Tibial artery (tissue), 4 donors: ENCODE measurements around the gene JCAD.
"Not testable (repeated sequence)": the region's sequence is repeated elsewhere in the genome, so short reads cannot be mapped to it uniquely, and the experiment has no call there.

Experiments used
- DNase-seq, 2 donors: peaks; one replicate each; pipeline ENCODE4 v3.0.0-alpha.2; 2019
- H3K27ac ChIP-seq, 2 donors: fragments of 200-600 bp; sonication (generic) in 1 of 2; 1 replicate in 1 of 2; 2 replicates in 1 of 2; pipeline ENCODE4 v1.5.1; 2018 to 2019; ENCODE audit warnings: mild to moderate bottlenecking in 1 of 2
- H3K27me3 ChIP-seq, 2 donors: fragments of 200-600 bp; sonication (generic) in 1 of 2; one replicate each; pipeline versions ENCODE4 v1.5.1 to v1.6.0; 2016 to 2019
- H3K36me3 ChIP-seq, 3 donors: fragments of 200-600 bp; sonication (generic) in 2 of 3; one replicate each; pipeline ENCODE4 v1.5.1; 2016 to 2019; ENCODE audit warnings: mild to moderate bottlenecking in 2 of 3
- H3K4me1 ChIP-seq, 4 donors: fragments of 200-600 bp; sonication (generic) in 2 of 4; 1 replicate in 3 of 4; 2 replicates in 1 of 4; pipeline ENCODE4 v1.5.1; 2016 to 2019
- H3K4me3 ChIP-seq, 2 donors: fragments of 200-600 bp; sonication (generic) in 1 of 2; 1 replicate in 1 of 2; 2 replicates in 1 of 2; pipeline ENCODE4 v1.5.1; 2018 to 2019; ENCODE audit warnings: mild to moderate bottlenecking in 2 of 2
- H3K9me3 ChIP-seq, 3 donors: fragments of 200-600 bp; sonication (generic) in 1 of 3; one replicate each; pipeline ENCODE4 v1.5.1; 2016 to 2019
- intact Hi-C: fragments of 100-400 bp; cut with DNase I; formaldehyde crosslinking; loops from one replicate; pipeline ENCODE4 v1.15.0; 2023; ENCODE audit warnings: low total_unique reads
- TF ChIP-seq, protein P1 (sequence below), 2 experiments: fragments of 200-600 bp in 1 of 2; fragments of 450-650 bp in 1 of 2; IDR thresholded peaks; one replicate each; pipeline ENCODE4 v1.5.1; 2017 to 2019; ENCODE audit warnings: antibody characterized with exemption in 2 of 2, mild to moderate bottlenecking in 1 of 2, moderate library complexity in 1 of 2

The JCAD gene

DNA sequence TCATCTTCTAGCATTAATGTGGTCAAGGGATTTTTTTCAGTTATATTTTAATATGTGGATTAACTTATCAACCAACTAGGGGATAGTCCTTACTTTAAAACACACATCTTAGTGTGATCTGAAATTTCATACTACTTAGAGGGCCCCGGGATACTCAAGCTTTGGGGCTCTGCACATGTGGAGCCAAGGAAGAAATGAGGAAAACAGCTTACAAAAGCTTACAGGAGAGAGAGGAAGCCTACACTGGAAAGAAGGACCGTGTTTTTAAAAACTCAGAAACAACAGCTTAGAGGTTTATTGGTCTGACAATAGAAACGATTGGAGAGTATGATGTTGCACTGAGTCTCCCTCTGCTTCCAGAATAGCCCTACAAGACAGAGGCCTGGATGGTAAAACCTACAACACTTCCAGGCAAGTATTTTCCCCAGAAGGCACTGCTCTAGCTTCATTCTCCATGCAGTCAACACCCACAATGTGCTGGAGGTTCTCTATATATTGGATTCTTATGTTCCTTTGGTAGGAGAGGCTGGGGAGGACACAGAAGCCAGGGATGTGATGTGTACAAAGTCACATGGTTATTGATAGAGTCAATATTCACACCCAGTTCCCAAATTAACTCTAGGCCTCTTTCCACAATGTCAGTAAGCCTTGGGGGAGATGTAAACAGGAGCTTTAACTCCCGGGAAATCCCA, 47.3 kb downstream of the JCAD start:
- intact Hi-C loops = no loop called here
- H3K27ac ChIP-seq = no peak overlapping the region
- DNase-seq = no peak

DNA sequence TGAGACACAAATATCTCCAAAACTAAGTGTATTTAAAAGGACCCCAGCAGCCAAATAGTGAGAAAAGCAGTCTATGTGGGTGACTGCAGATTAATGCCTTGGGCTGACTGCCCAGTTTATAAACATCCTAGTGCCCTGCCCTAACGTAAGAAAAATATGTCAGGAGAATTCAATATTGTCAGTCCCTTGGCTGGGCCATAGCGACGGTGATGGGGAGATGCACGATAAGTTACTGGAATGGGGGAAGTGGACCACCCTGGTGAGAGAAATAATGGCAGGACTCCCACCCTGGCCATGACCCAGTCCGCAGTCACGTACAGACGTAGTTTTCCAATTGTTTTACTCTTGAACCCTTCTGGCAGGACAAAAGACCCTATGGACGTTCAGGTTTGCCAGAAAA, 48.0 kb downstream of the JCAD start:
- no peaks in the 10 kb centered on the region for H3K27me3 ChIP-seq
- DNase-seq = no peak
- no peak overlapping the region for H3K27ac ChIP-seq
- intact Hi-C loops = no loop called here
- TF ChIP-seq, protein P1, sequence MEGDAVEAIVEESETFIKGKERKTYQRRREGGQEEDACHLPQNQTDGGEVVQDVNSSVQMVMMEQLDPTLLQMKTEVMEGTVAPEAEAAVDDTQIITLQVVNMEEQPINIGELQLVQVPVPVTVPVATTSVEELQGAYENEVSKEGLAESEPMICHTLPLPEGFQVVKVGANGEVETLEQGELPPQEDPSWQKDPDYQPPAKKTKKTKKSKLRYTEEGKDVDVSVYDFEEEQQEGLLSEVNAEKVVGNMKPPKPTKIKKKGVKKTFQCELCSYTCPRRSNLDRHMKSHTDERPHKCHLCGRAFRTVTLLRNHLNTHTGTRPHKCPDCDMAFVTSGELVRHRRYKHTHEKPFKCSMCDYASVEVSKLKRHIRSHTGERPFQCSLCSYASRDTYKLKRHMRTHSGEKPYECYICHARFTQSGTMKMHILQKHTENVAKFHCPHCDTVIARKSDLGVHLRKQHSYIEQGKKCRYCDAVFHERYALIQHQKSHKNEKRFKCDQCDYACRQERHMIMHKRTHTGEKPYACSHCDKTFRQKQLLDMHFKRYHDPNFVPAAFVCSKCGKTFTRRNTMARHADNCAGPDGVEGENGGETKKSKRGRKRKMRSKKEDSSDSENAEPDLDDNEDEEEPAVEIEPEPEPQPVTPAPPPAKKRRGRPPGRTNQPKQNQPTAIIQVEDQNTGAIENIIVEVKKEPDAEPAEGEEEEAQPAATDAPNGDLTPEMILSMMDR (IDR thresholded peaks at IDR 0.05) = no peak
- H3K4me3 ChIP-seq = no peak overlapping the region
- no peaks in the 10 kb centered on the region for H3K9me3 ChIP-seq
- H3K4me1 ChIP-seq = peaks cover 0 to 30% (median 14%) of the 10 kb centered on the region in 4 donors
- no peaks in the 10 kb centered on the region for H3K36me3 ChIP-seq

More for the DNA sequence above, 47.3 kb downstream of the JCAD start:
- Histone ChIP-seq H3K9me3 (no peaks in the 10 kb centered on the region), H3K27me3 (no peaks in the 10 kb centered on the region), H3K4me3 (no peak overlapping the region), H3K4me1 (peaks cover 0 to 37% (median 16%) of the 10 kb centered on the region in 4 donors), H3K36me3 (no peaks in the 10 kb centered on the region)
- TF ChIP-seq, protein P1 (IDR thresholded peaks at IDR 0.05) = no peak

DNA sequence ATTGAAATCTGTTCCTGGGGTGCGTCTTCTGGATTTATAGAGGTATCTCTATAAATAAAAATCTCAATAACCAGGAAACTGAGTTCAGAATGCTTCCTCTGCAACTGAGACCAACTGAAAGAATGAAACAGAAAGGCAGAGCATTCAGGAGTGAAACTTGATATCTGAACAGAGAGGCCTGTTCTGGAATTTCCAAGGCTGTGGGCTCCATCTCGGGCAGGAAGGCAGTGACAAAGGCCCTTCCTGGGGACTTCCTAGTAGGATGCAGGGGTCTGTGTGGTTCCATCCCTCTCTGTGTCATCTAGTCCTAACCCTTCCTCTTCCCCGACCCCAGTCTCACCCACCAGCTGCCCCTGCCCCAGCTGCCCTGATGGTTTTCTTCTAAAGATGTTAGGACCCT, 52.0 kb downstream of the JCAD start:
- H3K27ac ChIP-seq = no peak overlapping the region
- H3K27me3 ChIP-seq = no peaks in the 10 kb centered on the region
- intact Hi-C loops = loop anchor here (10.0 kb wide), 2 partner anchors 237 to 373 kb away; partner anchors contain the start of gene SVIL
- DNase-seq = no peak
- H3K4me3 ChIP-seq = no peak overlapping the region
- H3K36me3 ChIP-seq = no peaks in the 10 kb centered on the region
- TF ChIP-seq, protein P1 (IDR thresholded peaks at IDR 0.05) = no peak
- H3K9me3 ChIP-seq = no peaks in the 10 kb centered on the region
- H3K4me1 ChIP-seq = peaks cover 0 to 11% (median 8%) of the 10 kb centered on the region in 4 donors

DNA sequence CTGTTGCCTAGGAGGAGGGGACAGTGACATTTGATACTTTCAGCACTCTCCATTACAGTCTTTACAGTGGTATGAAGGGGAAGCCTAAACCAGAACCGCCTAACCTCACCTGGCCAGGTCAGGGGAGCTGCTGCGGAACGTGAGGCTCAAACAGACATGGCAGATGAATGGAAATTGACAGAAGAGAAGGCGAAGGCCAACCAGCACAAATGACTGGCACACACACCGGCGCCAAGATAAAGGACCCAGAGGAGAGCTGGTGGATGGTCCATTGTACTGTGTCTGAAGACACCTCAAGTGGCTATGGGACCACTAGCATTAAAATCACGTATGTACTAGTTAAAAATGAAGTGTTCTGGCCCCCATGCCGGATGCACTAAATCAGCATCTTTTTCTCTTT, 53.0 kb downstream of the JCAD start:
- no peak for DNase-seq
- Histone ChIP-seq H3K27me3 (no peaks in the 10 kb centered on the region), H3K36me3 (no peaks in the 10 kb centered on the region), H3K27ac (no peak overlapping the region), H3K4me1 (peaks cover 0 to 18% (median 18%) of the 10 kb centered on the region in 4 donors), H3K4me3 (no peak overlapping the region), H3K9me3 (no peaks in the 10 kb centered on the region)
- intact Hi-C loops = loop anchor here (10.0 kb wide), 2 partner anchors 238 to 372 kb away; partner anchors contain the start of gene SVIL
- TF ChIP-seq, protein P1 (IDR thresholded peaks at IDR 0.05) = no peak

DNA sequence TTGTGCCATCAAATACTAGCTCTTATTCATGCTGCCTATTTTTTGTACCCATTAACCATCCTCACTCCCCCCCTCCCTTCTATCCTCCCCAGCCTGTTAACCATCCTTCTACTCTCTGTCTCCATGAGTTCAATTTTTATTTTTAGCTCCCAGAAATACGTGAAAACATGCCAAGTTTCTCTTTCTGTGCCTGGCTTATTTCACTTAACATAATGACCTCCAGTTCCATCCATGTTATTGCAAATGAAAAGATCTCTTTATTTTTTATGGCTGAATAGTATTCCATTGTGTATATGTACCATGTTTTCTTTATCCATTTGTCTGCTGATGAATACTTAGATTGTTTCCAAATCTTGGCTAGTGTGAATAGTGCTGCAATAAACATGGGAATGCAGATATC, 54.3 kb downstream of the JCAD start:
- not testable (repeated sequence) for H3K27ac ChIP-seq, H3K9me3 ChIP-seq, H3K27me3 ChIP-seq, DNase-seq, H3K36me3 ChIP-seq, H3K4me3 ChIP-seq
- intact Hi-C loops = loop anchor here (10.0 kb wide), 2 partner anchors 240 to 370 kb away; partner anchors contain the start of gene SVIL
- H3K4me1 ChIP-seq = peaks cover 3 to 31% (median 25%) of the 10 kb centered on the region in 4 donors

DNA sequence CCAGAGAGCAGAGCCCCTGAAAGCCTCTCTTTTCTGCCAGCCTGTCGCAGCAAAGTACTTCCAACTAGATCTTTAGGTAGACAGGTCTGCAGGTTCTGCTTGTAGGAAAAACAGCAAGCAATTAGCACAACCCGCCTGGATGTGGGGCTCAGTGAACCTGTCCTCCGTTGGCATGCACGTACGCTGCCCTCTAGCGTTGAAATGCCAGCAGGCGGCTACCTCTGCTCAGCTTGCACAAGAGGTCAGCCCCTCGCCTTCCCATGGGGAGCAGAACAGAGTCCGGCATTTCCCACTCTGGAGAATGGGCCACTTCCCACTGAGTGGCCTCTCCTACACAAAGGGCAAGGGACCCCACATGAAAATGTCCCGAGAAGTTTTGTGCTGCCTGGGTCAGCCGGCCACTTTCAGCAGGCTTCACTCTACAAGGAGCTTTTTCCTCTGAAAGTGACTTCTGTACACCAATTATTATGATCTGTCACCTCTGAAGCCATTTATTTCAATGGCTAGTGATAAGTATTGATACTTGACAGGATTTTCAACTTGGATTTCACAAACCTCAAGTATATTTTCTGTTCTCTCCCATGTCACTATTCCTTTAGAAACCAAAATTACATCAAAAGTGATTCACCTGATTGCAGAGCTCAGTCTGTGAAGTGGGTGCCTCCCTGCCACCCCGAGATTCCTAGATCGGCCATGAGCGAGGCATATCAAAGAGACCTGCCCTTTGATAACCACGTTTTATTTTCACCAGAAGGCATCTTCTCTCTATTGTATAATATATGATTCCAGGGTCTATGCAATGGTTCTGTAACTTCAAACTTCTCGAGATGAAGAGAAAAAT, 56.7 kb downstream of the JCAD start:
- peak; percentile 76 to 88 for DNase-seq
- no peaks in the 10 kb centered on the region for H3K9me3 ChIP-seq
- peak overlapping the region; percentile 79 to 82 for H3K27ac ChIP-seq
- no peak overlapping the region for H3K4me3 ChIP-seq
- no peaks in the 10 kb centered on the region for H3K36me3 ChIP-seq
- intact Hi-C loops = loop anchor here (10.0 kb wide), 2 partner anchors 242 to 368 kb away; partner anchors contain the start of gene SVIL
- H3K4me1 ChIP-seq = peaks cover 3 to 45% (median 29%) of the 10 kb centered on the region in 4 donors
- TF ChIP-seq, protein P1 (IDR thresholded peaks at IDR 0.05) = peak; percentile 82
- no peaks in the 10 kb centered on the region for H3K27me3 ChIP-seq
